HepG2 (cell line): ENCODE measurements around the gene ISG20. TPM values are rescaled to one million over a fixed set of nuclear protein-coding genes. Genes with fewer than 3 reads are reported as not detected.

Source experiments
- ARNT2 ChIP-seq: sonication (generic); formaldehyde crosslinking; IDR thresholded peaks from 2 replicates; pipeline ENCODE4 v1.8.0; 2022; ENCODE audit warnings: mild to moderate bottlenecking, low read depth, missing genetic modification reagents, moderate library complexity
- NR2C2 ChIP-seq: sonication (generic); formaldehyde crosslinking; IDR thresholded peaks from 2 replicates; pipeline ENCODE4 v1.4.0; 2020; ENCODE audit warnings: missing genetic modification reagents, mild to moderate bottlenecking, moderate library complexity, borderline replicate concordance
- TARDBP ChIP-seq: sonication (generic); formaldehyde crosslinking; IDR thresholded peaks from 2 replicates; pipeline ENCODE4 v1.8.0; 2022; ENCODE audit warnings: mild to moderate bottlenecking, missing genetic modification reagents
- ZBTB3 ChIP-seq: sonication (generic); formaldehyde crosslinking; IDR thresholded peaks from 2 replicates; pipeline ENCODE4 v1.4.0; 2020; ENCODE audit warnings: low read depth, mild to moderate bottlenecking, moderate library complexity, missing genetic modification reagents, borderline replicate concordance
- ZNF337 ChIP-seq: sonication (generic); formaldehyde crosslinking; IDR thresholded peaks from 2 replicates; pipeline ENCODE4 v1.5.1; 2020; ENCODE audit warnings: missing genetic modification reagents, low read depth, mild to moderate bottlenecking, borderline replicate concordance
- ZNF768 ChIP-seq: sonication (generic); formaldehyde crosslinking; IDR thresholded peaks from 2 replicates; pipeline ENCODE4 v1.4.0; 2020; ENCODE audit warnings: missing genetic modification reagents
- polyA plus RNA-seq, 8 experiments: library from polyadenylated mRNA; depleted of rRNA in 3 of 8; stranded (reverse) in 7 of 8; unstranded in 1 of 8; fragments of >200 nt; fragmentation: Illumina TruSeq in 4 of 8; extraction: Trizol in 4 of 8; gene quantifications; 2 replicates each; pipeline versions ENCODE4 v1.2.1 to v1.2.3, GENCODE V29; 2011 to 2016; ENCODE audit warnings: low read depth in 4 of 8, missing spikeins in 1 of 8, mixed read lengths in 1 of 8; ENCODE audit not compliant: insufficient read depth in 1 of 8
- total RNA-seq, 5 experiments: library from RNA; depleted of rRNA; stranded (reverse); fragments of >200 nt; fragmentation: Illumina TruSeq; extraction: Trizol; gene quantifications; 2 replicates each; pipeline ENCODE4 v1.2.3, GENCODE V29; 2016; ENCODE audit warnings: low read depth in 1 of 5
- TF ChIP-seq, protein P1 (sequence below): sonication (generic); formaldehyde crosslinking; IDR thresholded peaks from 2 replicates; pipeline ENCODE4 v1.4.0; 2020; ENCODE audit warnings: missing genetic modification reagents, borderline replicate concordance
- TF ChIP-seq, protein P2 (sequence below): sonication (generic); formaldehyde crosslinking; IDR thresholded peaks from 2 replicates; pipeline ENCODE4 v1.9.0; 2022; ENCODE audit warnings: missing genetic modification reagents, mild to moderate bottlenecking, borderline replicate concordance
- TF ChIP-seq, protein P3 (sequence below): sonication (generic); formaldehyde crosslinking; IDR thresholded peaks from 2 replicates; pipeline ENCODE4 v1.4.0; 2020; ENCODE audit warnings: missing genetic modification reagents, borderline replicate concordance
- TF ChIP-seq, protein P4 (sequence below): sonication (generic); formaldehyde crosslinking; IDR thresholded peaks from 2 replicates; pipeline ENCODE4 v1.5.1; 2020; ENCODE audit warnings: missing genetic modification reagents, mild to moderate bottlenecking, borderline replicate concordance
- TF ChIP-seq, protein P5 (sequence below): sonication (generic); formaldehyde crosslinking; IDR thresholded peaks from 2 replicates; pipeline ENCODE4 v1.5.0; 2020; ENCODE audit warnings: mild to moderate bottlenecking, missing genetic modification reagents

ISG20 gene
- total and polyA plus RNA-seq, 2 of the 13 experiments (the other 11 are each of a cell fraction or from before 2014, with no cell fraction given) = 6.3 to 31.5 TPM

DNA sequence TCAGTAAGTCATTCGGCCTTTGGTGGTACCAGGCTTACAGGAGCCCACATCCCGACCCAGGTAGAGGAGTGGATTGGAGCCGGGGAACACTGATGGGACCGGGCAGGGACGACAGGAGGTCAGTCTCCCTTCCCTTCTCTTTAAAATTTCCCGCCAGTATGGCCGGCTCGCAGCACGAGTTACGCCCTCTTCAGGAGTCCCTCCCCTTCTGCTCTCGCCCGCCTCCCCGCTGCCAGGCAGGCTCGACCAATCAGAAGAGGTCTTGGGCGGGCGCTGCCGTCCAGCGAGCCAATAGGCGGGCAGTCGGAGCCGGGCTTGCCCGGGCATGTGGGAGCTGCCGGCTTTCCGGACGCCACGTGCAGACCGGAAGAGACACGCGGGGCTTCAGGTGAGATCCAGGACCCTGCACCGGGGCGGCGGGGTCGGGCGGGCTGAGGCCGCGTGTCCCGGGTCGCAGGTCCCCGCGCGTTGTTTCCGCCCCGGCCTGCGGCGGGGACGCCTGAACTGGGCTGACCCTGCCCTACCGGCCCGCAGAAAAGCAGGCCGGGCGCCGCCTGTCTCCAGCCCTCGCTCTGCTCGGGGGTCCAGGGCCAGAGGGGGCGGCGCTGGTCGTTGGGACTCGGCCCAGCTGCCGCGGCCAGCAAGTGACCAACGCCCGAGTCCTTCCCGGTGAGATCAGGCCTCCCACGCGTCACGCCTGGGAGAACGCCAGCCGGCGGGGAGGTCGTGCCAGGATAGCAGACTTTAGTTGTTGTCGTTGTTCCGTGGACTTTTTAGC lies 17.6 kb upstream of the ISG20 start, which contains the start of gene AEN (continued):
- TF ChIP-seq, protein P1, sequence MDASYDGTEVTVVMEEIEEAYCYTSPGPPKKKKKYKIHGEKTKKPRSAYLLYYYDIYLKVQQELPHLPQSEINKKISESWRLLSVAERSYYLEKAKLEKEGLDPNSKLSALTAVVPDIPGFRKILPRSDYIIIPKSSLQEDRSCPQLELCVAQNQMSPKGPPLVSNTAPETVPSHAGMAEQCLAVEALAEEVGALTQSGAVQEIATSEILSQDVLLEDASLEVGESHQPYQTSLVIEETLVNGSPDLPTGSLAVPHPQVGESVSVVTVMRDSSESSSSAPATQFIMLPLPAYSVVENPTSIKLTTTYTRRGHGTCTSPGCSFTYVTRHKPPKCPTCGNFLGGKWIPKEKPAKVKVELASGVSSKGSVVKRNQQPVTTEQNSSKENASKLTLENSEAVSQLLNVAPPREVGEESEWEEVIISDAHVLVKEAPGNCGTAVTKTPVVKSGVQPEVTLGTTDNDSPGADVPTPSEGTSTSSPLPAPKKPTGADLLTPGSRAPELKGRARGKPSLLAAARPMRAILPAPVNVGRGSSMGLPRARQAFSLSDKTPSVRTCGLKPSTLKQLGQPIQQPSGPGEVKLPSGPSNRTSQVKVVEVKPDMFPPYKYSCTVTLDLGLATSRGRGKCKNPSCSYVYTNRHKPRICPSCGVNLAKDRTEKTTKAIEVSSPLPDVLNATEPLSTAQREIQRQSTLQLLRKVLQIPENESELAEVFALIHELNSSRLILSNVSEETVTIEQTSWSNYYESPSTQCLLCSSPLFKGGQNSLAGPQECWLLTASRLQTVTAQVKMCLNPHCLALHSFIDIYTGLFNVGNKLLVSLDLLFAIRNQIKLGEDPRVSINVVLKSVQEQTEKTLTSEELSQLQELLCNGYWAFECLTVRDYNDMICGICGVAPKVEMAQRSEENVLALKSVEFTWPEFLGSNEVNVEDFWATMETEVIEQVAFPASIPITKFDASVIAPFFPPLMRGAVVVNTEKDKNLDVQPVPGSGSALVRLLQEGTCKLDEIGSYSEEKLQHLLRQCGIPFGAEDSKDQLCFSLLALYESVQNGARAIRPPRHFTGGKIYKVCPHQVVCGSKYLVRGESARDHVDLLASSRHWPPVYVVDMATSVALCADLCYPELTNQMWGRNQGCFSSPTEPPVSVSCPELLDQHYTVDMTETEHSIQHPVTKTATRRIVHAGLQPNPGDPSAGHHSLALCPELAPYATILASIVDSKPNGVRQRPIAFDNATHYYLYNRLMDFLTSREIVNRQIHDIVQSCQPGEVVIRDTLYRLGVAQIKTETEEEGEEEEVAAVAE (CRISPR knock-in tag) = peak; percentile 69; the same call in 1 of the 2 replicates
- TF ChIP-seq, protein P2, sequence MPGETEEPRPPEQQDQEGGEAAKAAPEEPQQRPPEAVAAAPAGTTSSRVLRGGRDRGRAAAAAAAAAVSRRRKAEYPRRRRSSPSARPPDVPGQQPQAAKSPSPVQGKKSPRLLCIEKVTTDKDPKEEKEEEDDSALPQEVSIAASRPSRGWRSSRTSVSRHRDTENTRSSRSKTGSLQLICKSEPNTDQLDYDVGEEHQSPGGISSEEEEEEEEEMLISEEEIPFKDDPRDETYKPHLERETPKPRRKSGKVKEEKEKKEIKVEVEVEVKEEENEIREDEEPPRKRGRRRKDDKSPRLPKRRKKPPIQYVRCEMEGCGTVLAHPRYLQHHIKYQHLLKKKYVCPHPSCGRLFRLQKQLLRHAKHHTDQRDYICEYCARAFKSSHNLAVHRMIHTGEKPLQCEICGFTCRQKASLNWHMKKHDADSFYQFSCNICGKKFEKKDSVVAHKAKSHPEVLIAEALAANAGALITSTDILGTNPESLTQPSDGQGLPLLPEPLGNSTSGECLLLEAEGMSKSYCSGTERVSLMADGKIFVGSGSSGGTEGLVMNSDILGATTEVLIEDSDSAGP (CRISPR knock-in tag) = peak; percentile 83
- TF ChIP-seq ZNF768 (CRISPR knock-in tag) = peak; percentile 54; the same call in 1 of the 2 replicates
- TF ChIP-seq, protein P3, sequence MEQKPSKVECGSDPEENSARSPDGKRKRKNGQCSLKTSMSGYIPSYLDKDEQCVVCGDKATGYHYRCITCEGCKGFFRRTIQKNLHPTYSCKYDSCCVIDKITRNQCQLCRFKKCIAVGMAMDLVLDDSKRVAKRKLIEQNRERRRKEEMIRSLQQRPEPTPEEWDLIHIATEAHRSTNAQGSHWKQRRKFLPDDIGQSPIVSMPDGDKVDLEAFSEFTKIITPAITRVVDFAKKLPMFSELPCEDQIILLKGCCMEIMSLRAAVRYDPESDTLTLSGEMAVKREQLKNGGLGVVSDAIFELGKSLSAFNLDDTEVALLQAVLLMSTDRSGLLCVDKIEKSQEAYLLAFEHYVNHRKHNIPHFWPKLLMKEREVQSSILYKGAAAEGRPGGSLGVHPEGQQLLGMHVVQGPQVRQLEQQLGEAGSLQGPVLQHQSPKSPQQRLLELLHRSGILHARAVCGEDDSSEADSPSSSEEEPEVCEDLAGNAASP (CRISPR knock-in tag) = peak; percentile 17; the same call in 1 of the 2 replicates
- TF ChIP-seq NR2C2 = 0 out of 2 replicates have a peak, but pooled peaks have one; percentile 26
- TF ChIP-seq ZNF337 (CRISPR knock-in tag) = peak; percentile 70; the same call in 1 of the 2 replicates
- peak; percentile 45; the same call in 1 of the 2 replicates for TF ChIP-seq TARDBP
- TF ChIP-seq, protein P4, sequence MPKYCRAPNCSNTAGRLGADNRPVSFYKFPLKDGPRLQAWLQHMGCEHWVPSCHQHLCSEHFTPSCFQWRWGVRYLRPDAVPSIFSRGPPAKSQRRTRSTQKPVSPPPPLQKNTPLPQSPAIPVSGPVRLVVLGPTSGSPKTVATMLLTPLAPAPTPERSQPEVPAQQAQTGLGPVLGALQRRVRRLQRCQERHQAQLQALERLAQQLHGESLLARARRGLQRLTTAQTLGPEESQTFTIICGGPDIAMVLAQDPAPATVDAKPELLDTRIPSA (CRISPR knock-in tag) = no peak
- TF ChIP-seq ARNT2 (CRISPR knock-in tag) = peak; percentile 92
- TF ChIP-seq, protein P5, sequence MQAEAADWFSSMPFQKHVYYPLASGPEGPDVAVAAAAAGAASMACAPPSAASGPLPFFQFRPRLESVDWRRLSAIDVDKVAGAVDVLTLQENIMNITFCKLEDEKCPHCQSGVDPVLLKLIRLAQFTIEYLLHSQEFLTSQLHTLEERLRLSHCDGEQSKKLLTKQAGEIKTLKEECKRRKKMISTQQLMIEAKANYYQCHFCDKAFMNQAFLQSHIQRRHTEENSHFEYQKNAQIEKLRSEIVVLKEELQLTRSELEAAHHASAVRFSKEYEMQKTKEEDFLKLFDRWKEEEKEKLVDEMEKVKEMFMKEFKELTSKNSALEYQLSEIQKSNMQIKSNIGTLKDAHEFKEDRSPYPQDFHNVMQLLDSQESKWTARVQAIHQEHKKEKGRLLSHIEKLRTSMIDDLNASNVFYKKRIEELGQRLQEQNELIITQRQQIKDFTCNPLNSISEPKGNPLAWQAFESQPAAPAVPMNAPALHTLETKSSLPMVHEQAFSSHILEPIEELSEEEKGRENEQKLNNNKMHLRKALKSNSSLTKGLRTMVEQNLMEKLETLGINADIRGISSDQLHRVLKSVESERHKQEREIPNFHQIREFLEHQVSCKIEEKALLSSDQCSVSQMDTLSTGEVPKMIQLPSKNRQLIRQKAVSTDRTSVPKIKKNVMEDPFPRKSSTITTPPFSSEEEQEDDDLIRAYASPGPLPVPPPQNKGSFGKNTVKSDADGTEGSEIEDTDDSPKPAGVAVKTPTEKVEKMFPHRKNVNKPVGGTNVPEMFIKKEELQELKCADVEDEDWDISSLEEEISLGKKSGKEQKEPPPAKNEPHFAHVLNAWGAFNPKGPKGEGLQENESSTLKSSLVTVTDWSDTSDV = 0 out of 2 replicates have a peak, but pooled peaks have one; percentile 64
- no peak for TF ChIP-seq ZBTB3 (CRISPR knock-in tag)
